Gastroesophageal sphincter (tissue), 3 donors: ENCODE measurements around the gene CHTF8.

Source experiments
- POLR2A ChIP-seq, 2 donors: fragments of 450-650 bp; IDR thresholded peaks; one replicate each; pipeline ENCODE4 v1.6.1; 2017; ENCODE audit warnings: antibody characterized with exemption in 2 of 2, mild to moderate bottlenecking in 2 of 2, moderate library complexity in 1 of 2
- POLR2AphosphoS5 ChIP-seq: sonication (generic); formaldehyde crosslinking; IDR thresholded peaks from one replicate; pipeline ENCODE4 v1.6.1; 2017; ENCODE audit warnings: antibody characterized with exemption
- TF ChIP-seq, protein P1 (sequence below), 4 experiments: fragments of 200-600 bp in 2 of 4; fragments of 450-650 bp in 2 of 4; sonication (generic) in 1 of 4; IDR thresholded peaks; one replicate each; pipeline ENCODE4 v1.5.1; 2017 to 2019; ENCODE audit warnings: antibody characterized with exemption in 4 of 4, mild to moderate bottlenecking in 2 of 4, moderate library complexity in 2 of 4

DNA sequence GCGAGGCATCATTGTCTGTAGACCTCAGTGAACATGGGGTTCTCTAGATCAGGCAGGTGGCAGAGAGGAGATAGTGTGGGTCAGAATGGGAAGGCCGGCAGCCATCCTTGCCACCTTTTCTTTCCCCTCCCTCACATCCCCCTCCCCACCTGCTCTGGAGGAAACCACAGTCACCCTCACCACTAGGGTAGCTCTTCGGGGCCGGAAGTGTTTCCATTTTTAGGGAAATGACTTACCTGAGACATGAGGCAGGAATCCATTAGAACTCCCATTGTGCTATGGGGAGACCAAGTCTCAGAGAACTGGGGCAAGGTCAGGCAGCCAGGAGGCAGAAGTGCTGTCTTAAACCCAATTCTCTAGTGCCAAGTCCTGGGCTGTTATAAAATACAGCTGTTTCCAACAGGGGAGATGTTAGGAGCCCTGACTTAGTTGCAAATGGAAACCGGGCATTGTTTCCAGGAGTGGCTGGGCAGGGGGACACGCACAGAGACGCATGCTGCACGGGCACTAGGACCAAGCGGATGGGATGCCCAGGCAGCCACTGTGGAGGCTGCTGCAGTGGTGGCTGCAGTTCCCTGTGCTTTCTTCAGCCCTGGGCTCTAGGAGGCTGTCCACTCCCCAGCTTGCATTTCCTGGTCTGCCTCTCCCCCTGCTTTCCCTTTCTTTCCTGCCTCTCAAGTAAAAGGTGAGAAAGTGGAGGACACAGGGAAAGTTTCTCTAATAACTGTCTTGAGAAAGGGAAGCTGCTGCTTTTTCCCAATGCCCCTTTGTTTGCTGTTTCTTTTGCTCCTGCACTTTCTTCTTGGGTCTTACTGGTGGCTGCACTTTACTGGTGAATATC is 24.1 kb downstream of the CHTF8 start:
- TF ChIP-seq POLR2AphosphoS5 (no peak), POLR2A (IDR thresholded peaks at IDR 0.05) (no peak)
- TF ChIP-seq, protein P1, sequence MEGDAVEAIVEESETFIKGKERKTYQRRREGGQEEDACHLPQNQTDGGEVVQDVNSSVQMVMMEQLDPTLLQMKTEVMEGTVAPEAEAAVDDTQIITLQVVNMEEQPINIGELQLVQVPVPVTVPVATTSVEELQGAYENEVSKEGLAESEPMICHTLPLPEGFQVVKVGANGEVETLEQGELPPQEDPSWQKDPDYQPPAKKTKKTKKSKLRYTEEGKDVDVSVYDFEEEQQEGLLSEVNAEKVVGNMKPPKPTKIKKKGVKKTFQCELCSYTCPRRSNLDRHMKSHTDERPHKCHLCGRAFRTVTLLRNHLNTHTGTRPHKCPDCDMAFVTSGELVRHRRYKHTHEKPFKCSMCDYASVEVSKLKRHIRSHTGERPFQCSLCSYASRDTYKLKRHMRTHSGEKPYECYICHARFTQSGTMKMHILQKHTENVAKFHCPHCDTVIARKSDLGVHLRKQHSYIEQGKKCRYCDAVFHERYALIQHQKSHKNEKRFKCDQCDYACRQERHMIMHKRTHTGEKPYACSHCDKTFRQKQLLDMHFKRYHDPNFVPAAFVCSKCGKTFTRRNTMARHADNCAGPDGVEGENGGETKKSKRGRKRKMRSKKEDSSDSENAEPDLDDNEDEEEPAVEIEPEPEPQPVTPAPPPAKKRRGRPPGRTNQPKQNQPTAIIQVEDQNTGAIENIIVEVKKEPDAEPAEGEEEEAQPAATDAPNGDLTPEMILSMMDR (IDR thresholded peaks at IDR 0.05): no peak
